Lower leg skin (tissue), 3 donors: ENCODE results near the gene MEI4.

Experiments used
- POLR2A ChIP-seq, 2 donors: fragments of 450-650 bp; IDR thresholded peaks; one replicate each; pipeline ENCODE4 v1.6.1; 2016 to 2017; ENCODE audit warnings: antibody characterized with exemption in 2 of 2, mild to moderate bottlenecking in 1 of 2, moderate library complexity in 1 of 2
- TF ChIP-seq, protein P1 (sequence below), 3 donors: fragments of 450-650 bp; IDR thresholded peaks; one replicate each; pipeline ENCODE4 v1.5.1; 2016; ENCODE audit warnings: antibody characterized with exemption in 3 of 3, mild to moderate bottlenecking in 3 of 3, moderate library complexity in 2 of 3

DNA sequence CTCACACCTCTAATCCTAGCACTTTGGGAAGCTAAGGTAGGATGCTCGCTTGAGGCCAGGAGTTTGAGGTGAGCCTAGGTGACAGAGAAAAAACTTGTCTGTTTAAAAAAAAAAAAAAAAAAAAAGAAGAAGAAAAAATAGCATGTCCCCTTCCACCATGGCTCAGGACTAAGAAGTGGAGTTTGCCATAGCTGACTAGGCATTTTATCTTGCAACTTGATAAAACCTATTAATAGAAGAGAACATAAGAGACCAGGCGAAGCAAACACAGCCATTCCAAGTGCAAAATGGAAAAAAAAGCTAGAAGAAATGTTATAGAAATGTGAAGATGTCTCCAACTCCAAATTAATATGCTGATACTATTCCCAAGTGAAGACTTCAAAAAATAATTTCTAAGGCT, 277.5 kb downstream of the MEI4 start:
- TF ChIP-seq, protein P1, sequence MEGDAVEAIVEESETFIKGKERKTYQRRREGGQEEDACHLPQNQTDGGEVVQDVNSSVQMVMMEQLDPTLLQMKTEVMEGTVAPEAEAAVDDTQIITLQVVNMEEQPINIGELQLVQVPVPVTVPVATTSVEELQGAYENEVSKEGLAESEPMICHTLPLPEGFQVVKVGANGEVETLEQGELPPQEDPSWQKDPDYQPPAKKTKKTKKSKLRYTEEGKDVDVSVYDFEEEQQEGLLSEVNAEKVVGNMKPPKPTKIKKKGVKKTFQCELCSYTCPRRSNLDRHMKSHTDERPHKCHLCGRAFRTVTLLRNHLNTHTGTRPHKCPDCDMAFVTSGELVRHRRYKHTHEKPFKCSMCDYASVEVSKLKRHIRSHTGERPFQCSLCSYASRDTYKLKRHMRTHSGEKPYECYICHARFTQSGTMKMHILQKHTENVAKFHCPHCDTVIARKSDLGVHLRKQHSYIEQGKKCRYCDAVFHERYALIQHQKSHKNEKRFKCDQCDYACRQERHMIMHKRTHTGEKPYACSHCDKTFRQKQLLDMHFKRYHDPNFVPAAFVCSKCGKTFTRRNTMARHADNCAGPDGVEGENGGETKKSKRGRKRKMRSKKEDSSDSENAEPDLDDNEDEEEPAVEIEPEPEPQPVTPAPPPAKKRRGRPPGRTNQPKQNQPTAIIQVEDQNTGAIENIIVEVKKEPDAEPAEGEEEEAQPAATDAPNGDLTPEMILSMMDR (IDR thresholded peaks at IDR 0.05) = no peak
- TF ChIP-seq POLR2A (IDR thresholded peaks at IDR 0.05) = no peak
